Panc1 (cell line): ENCODE data around the gene DDIT3. TPM values are rescaled to one million over a fixed set of nuclear protein-coding genes. Genes with fewer than 3 reads are reported as not detected.

ENCODE experiments used
- ATAC-seq: fragments of 200-7000 bp; cut with Tn5 transposase; 2 replicates; pipeline ENCODE4 v1.9.1; 2020; ENCODE audit warnings: mild to moderate bottlenecking, moderate library complexity
- BruUV-seq: library from RNA; stranded (reverse); fragments of 400-500 nt; replicated peaks from 2 replicates; lab custom pipeline; 2021; lab: Mats Ljungman, UMichigan
- CTCF ChIA-PET: fragments of 300-600 bp; sonication (Branson Sonifier 250); formaldehyde crosslinking; loops from one replicate; lab custom pipeline; 2022; ENCODE audit warnings: antibody characterized with exemption; lab: Charles Lee
- POLR2A ChIA-PET: fragments of 300-600 bp; sonication (Branson Sonifier 250); formaldehyde crosslinking; loops from one replicate; lab custom pipeline; 2022; ENCODE audit warnings: antibody characterized with exemption; lab: Charles Lee
- DNase-seq: peaks from one replicate; pipeline ENCODE4 v3.0.0-alpha.2; 2010; ENCODE audit warnings: low read depth, low spot score
- H3K27ac ChIP-seq: 2 replicates; pipeline ENCODE4 v1.5.1; 2011; ENCODE audit warnings: mild to moderate bottlenecking, low read length, inconsistent platforms
- H3K27me3 ChIP-seq: fragments of 200-500 bp; sonication (Bioruptor generic); 2 replicates; pipeline ENCODE4 v1.6.0; 2014; ENCODE audit warnings: low read length, inconsistent platforms; ENCODE audit not compliant: control insufficient read depth, insufficient read depth
- H3K36me3 ChIP-seq: fragments of 200-500 bp; sonication (Bioruptor generic); 2 replicates; pipeline ENCODE4 v1.5.1; 2014; ENCODE audit warnings: inconsistent platforms, mild to moderate bottlenecking, low read length, moderate library complexity; ENCODE audit not compliant: control insufficient read depth, insufficient read depth
- H3K4me1 ChIP-seq: 2 replicates; pipeline ENCODE4 v1.5.1; 2011; ENCODE audit warnings: inconsistent platforms, mild to moderate bottlenecking, low read length, moderate library complexity; ENCODE audit not compliant: control insufficient read depth, insufficient read depth
- H3K4me3 ChIP-seq, 2 experiments: 2 replicates each; pipeline ENCODE4 v1.5.1; 2011 to 2012; ENCODE audit warnings: low read depth in 2 of 2, low read length in 2 of 2, mild to moderate bottlenecking in 2 of 2, inconsistent platforms in 1 of 2, moderate library complexity in 1 of 2
- H3K9me3 ChIP-seq: fragments of 200-500 bp; sonication (Bioruptor generic); 2 replicates; pipeline ENCODE4 v1.5.1; 2014; ENCODE audit warnings: low read depth, mild to moderate bottlenecking, inconsistent platforms, low read length, moderate library complexity; ENCODE audit not compliant: control insufficient read depth, insufficient read depth
- POLR2AphosphoS5 ChIP-seq: IDR thresholded peaks from 2 replicates; pipeline ENCODE4 v1.6.1; 2012; ENCODE audit warnings: mild to moderate bottlenecking, low read depth, low read length, moderate library complexity
- SIN3A ChIP-seq: IDR thresholded peaks from 2 replicates; pipeline ENCODE4 v1.6.1; 2012; ENCODE audit warnings: low read depth, mild to moderate bottlenecking, low read length, moderate library complexity, borderline replicate concordance; ENCODE audit not compliant: insufficient read depth
- TCF7L2 ChIP-seq: IDR thresholded peaks from 2 replicates; pipeline ENCODE4 v1.6.1; 2011; ENCODE audit warnings: mild to moderate bottlenecking, low read depth, low read length, inconsistent platforms
- in situ Hi-C: cut with HindIII; loops from 2 replicates; pipeline ENCODE4 v1.10.0; 2016; ENCODE audit warnings: low sequenced_read_pairs, low pct_unique_long_range_greater_than_20kb
- intact Hi-C: fragments of 100-400 bp; cut with micrococcal nuclease; formaldehyde crosslinking; loops from one replicate; pipeline ENCODE4 v1.10.0; 2022; ENCODE audit not compliant: unreplicated experiment
- total RNA-seq: library from RNA; stranded (reverse); gene quantifications from one replicate; pipeline ENCODE4 v1.2.1, GENCODE V29; 2021; ENCODE audit not compliant: unreplicated experiment
- TF ChIP-seq, protein P1 (sequence below), 2 experiments: IDR thresholded peaks; 2 replicates each; pipeline ENCODE4 v1.6.1; 2011 to 2012; ENCODE audit warnings: low read depth in 2 of 2, control low read depth in 1 of 2, low read length in 1 of 2, mild to moderate bottlenecking in 1 of 2, moderate library complexity in 1 of 2; ENCODE audit not compliant: insufficient read depth in 1 of 2
- TF ChIP-seq, protein P2 (sequence below): fragments of 450-650 bp; IDR thresholded peaks from 2 replicates; pipeline ENCODE4 v1.5.1; 2017; ENCODE audit warnings: mild to moderate bottlenecking

DDIT3 gene
- total RNA-seq, 1 experiment from 2014 or later: 47.2 TPM

DNA sequence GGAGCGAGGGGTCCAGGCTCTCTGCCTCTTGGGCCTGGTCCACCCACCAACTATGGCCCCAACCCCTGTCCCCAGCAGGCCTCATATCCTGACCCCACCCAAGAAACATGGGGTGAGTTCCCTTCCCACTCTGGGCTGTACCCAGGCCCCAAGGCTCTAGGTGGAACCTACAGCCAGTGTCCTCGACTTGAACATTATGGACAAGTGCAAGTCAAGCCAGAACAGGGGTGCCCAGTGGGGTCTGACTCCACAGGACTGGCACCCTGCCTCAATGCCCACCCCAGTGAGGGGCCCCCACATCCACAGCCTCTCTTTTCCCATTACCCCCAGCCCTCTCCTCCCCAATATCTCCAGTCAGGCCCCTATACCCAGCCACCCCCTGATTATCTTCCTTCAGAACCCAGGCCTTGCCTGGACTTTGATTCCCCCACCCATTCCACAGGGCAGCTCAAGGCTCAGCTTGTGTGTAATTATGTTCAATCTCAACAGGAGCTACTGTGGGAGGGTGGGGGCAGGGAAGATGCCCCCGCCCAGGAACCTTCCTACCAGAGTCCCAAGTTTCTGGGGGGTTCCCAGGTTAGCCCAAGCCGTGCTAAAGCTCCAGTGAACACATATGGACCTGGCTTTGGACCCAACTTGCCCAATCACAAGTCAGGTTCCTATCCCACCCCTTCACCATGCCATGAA lies 49.2 kb downstream of the DDIT3 start:
- Histone ChIP-seq H3K4me1 (no peaks in the 10 kb centered on the region; the same call in 1 of the 2 replicates), H3K9me3 (no peaks in the 10 kb centered on the region), H3K27me3 (0 out of 2 replicates have a peak, but pooled peaks cover 2% of the 10 kb centered on the region), H3K4me3 (no peak overlapping the region), H3K27ac (no peak overlapping the region), H3K36me3 (no peaks in the 10 kb centered on the region)
- in situ Hi-C loops: no loop called here
- ChIA-PET POLR2A (no interaction called here), CTCF (no interaction called here)
- TF ChIP-seq, protein P1, sequence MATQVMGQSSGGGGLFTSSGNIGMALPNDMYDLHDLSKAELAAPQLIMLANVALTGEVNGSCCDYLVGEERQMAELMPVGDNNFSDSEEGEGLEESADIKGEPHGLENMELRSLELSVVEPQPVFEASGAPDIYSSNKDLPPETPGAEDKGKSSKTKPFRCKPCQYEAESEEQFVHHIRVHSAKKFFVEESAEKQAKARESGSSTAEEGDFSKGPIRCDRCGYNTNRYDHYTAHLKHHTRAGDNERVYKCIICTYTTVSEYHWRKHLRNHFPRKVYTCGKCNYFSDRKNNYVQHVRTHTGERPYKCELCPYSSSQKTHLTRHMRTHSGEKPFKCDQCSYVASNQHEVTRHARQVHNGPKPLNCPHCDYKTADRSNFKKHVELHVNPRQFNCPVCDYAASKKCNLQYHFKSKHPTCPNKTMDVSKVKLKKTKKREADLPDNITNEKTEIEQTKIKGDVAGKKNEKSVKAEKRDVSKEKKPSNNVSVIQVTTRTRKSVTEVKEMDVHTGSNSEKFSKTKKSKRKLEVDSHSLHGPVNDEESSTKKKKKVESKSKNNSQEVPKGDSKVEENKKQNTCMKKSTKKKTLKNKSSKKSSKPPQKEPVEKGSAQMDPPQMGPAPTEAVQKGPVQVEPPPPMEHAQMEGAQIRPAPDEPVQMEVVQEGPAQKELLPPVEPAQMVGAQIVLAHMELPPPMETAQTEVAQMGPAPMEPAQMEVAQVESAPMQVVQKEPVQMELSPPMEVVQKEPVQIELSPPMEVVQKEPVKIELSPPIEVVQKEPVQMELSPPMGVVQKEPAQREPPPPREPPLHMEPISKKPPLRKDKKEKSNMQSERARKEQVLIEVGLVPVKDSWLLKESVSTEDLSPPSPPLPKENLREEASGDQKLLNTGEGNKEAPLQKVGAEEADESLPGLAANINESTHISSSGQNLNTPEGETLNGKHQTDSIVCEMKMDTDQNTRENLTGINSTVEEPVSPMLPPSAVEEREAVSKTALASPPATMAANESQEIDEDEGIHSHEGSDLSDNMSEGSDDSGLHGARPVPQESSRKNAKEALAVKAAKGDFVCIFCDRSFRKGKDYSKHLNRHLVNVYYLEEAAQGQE (IDR thresholded peaks at IDR 0.05; ENCODE audit: insufficient read depth in 1 of 2, low read depth in 2 of 2, low read length in 1 of 2): no peak
- no peak for TF ChIP-seq POLR2AphosphoS5
- no peak for TF ChIP-seq TCF7L2
- TF ChIP-seq SIN3A: no peak
- TF ChIP-seq, protein P2, sequence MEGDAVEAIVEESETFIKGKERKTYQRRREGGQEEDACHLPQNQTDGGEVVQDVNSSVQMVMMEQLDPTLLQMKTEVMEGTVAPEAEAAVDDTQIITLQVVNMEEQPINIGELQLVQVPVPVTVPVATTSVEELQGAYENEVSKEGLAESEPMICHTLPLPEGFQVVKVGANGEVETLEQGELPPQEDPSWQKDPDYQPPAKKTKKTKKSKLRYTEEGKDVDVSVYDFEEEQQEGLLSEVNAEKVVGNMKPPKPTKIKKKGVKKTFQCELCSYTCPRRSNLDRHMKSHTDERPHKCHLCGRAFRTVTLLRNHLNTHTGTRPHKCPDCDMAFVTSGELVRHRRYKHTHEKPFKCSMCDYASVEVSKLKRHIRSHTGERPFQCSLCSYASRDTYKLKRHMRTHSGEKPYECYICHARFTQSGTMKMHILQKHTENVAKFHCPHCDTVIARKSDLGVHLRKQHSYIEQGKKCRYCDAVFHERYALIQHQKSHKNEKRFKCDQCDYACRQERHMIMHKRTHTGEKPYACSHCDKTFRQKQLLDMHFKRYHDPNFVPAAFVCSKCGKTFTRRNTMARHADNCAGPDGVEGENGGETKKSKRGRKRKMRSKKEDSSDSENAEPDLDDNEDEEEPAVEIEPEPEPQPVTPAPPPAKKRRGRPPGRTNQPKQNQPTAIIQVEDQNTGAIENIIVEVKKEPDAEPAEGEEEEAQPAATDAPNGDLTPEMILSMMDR: no peak
- no peak for ATAC-seq
- DNase-seq: no peak
- BruUV-seq: no TSS peak
- intact Hi-C loops: no loop called here

DNA sequence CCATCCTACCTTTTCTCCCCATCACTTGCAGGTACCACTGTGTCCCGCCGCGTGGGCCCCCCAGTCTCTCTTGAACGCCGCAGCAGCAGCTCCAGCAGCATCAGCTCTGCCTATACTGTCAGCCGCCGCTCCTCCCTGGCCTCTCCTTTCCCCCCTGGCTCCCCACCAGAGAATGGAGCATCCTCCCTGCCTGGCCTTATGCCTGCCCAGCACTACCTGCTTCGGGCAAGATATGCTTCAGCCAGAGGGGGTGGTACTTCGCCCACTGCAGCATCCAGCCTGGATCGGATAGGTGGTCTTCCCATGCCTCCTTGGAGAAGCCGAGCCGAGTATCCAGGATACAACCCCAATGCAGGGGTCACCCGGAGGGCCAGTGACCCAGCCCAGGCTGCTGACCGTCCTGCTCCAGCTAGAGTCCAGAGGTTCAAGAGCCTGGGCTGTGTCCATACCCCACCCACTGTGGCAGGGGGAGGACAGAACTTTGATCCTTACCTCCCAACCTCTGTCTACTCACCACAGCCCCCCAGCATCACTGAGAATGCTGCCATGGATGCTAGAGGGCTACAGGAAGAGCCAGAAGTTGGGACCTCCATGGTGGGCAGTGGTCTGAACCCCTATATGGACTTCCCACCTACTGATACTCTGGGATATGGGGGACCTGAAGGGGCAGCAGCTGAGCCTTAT lies 49.9 kb downstream of the DDIT3 start:
- Histone ChIP-seq H3K9me3 (no peaks in the 10 kb centered on the region), H3K4me3 (no peak overlapping the region), H3K36me3 (no peaks in the 10 kb centered on the region), H3K4me1 (no peaks in the 10 kb centered on the region), H3K27ac (no peak overlapping the region), H3K27me3 (0 out of 2 replicates have a peak, but pooled peaks cover 2% of the 10 kb centered on the region)
- DNase-seq: no peak
- intact Hi-C loops: no loop called here
- POLR2A ChIA-PET: no interaction called here
- in situ Hi-C loops: no loop called here
- BruUV-seq: no TSS peak
- no peak for ATAC-seq
- TF ChIP-seq, protein P1 (IDR thresholded peaks at IDR 0.05; ENCODE audit: insufficient read depth in 1 of 2, low read depth in 2 of 2, low read length in 1 of 2): no peak
- TF ChIP-seq, protein P2: no peak
- TF ChIP-seq POLR2AphosphoS5 (no peak), SIN3A (no peak), TCF7L2 (no peak)
- CTCF ChIA-PET: no interaction called here
